ENCODE results near the gene KRTAP5-9.
"Not testable (repeated sequence)": the region's sequence is repeated elsewhere in the genome, so short reads cannot be mapped to it uniquely, and the experiment has no call there.

Gene KRTAP5-9

GRCh38 chr11:71563406-71563805 is 15.2 kb downstream of the KRTAP5-9 start:
- DNase-seq: peak; percentile 35 to 40

- no peak for DNase-seq
These were observed 16.2 kb downstream of the KRTAP5-9 start for GRCh38 chr11:71564430-71564829.

GRCh38 chr11:71565263-71565662 is 17.0 kb downstream of the KRTAP5-9 start, which contains the start of gene KRTAP5-10:
KRTAP5-10 (plus strand) TSS chr11:71565563; CDS start chr11:71565588, 25 bp downstream.
- no peak for DNase-seq

- DNase-seq: no peak
These were observed 17.9 kb downstream of the KRTAP5-9 start for GRCh38 chr11:71566081-71566620.

- DNase-seq: not testable (repeated sequence)
These were observed 18.7 kb downstream of the KRTAP5-9 start for GRCh38 chr11:71566626-71567599.

GRCh38 chr11:71567633-71568032 is 19.4 kb downstream of the KRTAP5-9 start:
- DNase-seq: not testable (repeated sequence)

- no peak for DNase-seq
These were observed 20.6 kb downstream of the KRTAP5-9 start for GRCh38 chr11:71568704-71569349.

- not testable (repeated sequence) for DNase-seq
These were observed 23.1 kb downstream of the KRTAP5-9 start for GRCh38 chr11:71571101-71571850.

GRCh38 chr11:71572811-71573210 is 24.6 kb downstream of the KRTAP5-9 start:
- no peak for DNase-seq

- no peak for DNase-seq
These were observed 26.2 kb downstream of the KRTAP5-9 start for GRCh38 chr11:71574418-71574817.

- no peak for DNase-seq
These were observed 27.7 kb downstream of the KRTAP5-9 start for GRCh38 chr11:71575723-71576424.

- not testable (repeated sequence) for DNase-seq
These were observed 28.7 kb downstream of the KRTAP5-9 start for GRCh38 chr11:71576688-71577465.

- DNase-seq: no peak
These were observed 29.3 kb downstream of the KRTAP5-9 start for GRCh38 chr11:71577469-71578004.

- DNase-seq: not testable (repeated sequence)
These were observed 31.3 kb downstream of the KRTAP5-9 start for GRCh38 chr11:71579513-71579912.

GRCh38 chr11:71580057-71581003 is 32.1 kb downstream of the KRTAP5-9 start:
- DNase-seq: peak; percentile 29 to 42

GRCh38 chr11:71581826-71582225 is 33.6 kb downstream of the KRTAP5-9 start:
- no peak for DNase-seq

GRCh38 chr11:71582309-71582895 is 34.2 kb downstream of the KRTAP5-9 start, which contains the start of gene KRTAP5-11:
KRTAP5-11 (minus strand) TSS chr11:71582875; CDS start chr11:71582837, 38 bp downstream.
- no peak for DNase-seq

- not testable (repeated sequence) for DNase-seq
These were observed 34.7 kb downstream of the KRTAP5-9 start for GRCh38 chr11:71582969-71583368.

GRCh38 chr11:71585673-71586072 is 37.5 kb downstream of the KRTAP5-9 start:
- DNase-seq: not testable (repeated sequence)

Data from activated T-cell treated with anti-CD3 and anti-CD28 coated beads, Interleukin-2, amount 50 U/mL, for 48 hours (primary cell).